ENCODE data around the gene ZSWIM6. TPM values are rescaled to one million over a fixed set of nuclear protein-coding genes. Genes with fewer than 3 reads are reported as not detected.

ZSWIM6 gene
- total RNA-seq, 1 experiment from 2014 or later, result 10.8 TPM

- H3K4me1 ChIP-seq (ENCODE audit: control insufficient read depth, insufficient read depth, low read length), result peaks cover 4% of the 10 kb centered on the region; the same call in 1 of the 2 replicates
- POLR2A ChIA-PET, result no interaction called here
These were observed 12.5 kb upstream of the ZSWIM6 start for GRCh38 chr5:61319388-61320146.

GRCh38 chr5:61320860-61321259 is 11.2 kb upstream of the ZSWIM6 start:
- H3K27ac ChIP-seq (ENCODE audit: low read length), result no peak overlapping the region
- H3K4me3 ChIP-seq (ENCODE audit: low read depth in 2 of 2, low read length in 2 of 2), result no peak overlapping the region
- in situ Hi-C loops (cut with HindIII; ENCODE audit: low pct_unique_long_range_greater_than_20kb, low sequenced_read_pairs), result no loop called here
- CTCF ChIA-PET, result no interaction called here
- H3K9me3 ChIP-seq (ENCODE audit: control insufficient read depth, insufficient read depth, low read depth, low read length), result no peaks in the 10 kb centered on the region
- DNase-seq (ENCODE audit: low read depth, low spot score), result no peak
- BruUV-seq (replicated peaks), result no TSS peak
- intact Hi-C loops (cut with micrococcal nuclease; ENCODE audit: unreplicated experiment), result loop anchor here (10.0 kb wide), 2 partner anchors 266 to 356 kb away; no protein-coding TSS in a partner anchor
- POLR2A ChIA-PET, result interaction anchor here (0.6 kb wide), 1 partner anchor 14 kb away, joined by 3 read pairs; no protein-coding TSS in a partner anchor
- no peaks in the 10 kb centered on the region for H3K4me1 ChIP-seq (ENCODE audit: control insufficient read depth, insufficient read depth, low read length)
- ATAC-seq, result no peak
- no peaks in the 10 kb centered on the region for H3K36me3 ChIP-seq (ENCODE audit: control insufficient read depth, insufficient read depth, low read length)
- H3K27me3 ChIP-seq (ENCODE audit: control insufficient read depth, insufficient read depth, low read length), result no peaks in the 10 kb centered on the region
- no peak for TF ChIP-seq POLR2AphosphoS5 (IDR thresholded peaks at IDR 0.05; ENCODE audit: low read depth, low read length)
- TF ChIP-seq, protein P1, sequence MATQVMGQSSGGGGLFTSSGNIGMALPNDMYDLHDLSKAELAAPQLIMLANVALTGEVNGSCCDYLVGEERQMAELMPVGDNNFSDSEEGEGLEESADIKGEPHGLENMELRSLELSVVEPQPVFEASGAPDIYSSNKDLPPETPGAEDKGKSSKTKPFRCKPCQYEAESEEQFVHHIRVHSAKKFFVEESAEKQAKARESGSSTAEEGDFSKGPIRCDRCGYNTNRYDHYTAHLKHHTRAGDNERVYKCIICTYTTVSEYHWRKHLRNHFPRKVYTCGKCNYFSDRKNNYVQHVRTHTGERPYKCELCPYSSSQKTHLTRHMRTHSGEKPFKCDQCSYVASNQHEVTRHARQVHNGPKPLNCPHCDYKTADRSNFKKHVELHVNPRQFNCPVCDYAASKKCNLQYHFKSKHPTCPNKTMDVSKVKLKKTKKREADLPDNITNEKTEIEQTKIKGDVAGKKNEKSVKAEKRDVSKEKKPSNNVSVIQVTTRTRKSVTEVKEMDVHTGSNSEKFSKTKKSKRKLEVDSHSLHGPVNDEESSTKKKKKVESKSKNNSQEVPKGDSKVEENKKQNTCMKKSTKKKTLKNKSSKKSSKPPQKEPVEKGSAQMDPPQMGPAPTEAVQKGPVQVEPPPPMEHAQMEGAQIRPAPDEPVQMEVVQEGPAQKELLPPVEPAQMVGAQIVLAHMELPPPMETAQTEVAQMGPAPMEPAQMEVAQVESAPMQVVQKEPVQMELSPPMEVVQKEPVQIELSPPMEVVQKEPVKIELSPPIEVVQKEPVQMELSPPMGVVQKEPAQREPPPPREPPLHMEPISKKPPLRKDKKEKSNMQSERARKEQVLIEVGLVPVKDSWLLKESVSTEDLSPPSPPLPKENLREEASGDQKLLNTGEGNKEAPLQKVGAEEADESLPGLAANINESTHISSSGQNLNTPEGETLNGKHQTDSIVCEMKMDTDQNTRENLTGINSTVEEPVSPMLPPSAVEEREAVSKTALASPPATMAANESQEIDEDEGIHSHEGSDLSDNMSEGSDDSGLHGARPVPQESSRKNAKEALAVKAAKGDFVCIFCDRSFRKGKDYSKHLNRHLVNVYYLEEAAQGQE (IDR thresholded peaks at IDR 0.05; ENCODE audit: insufficient read depth in 1 of 2, low read depth in 2 of 2, low read length in 1 of 2), result no peak
- no peak for TF ChIP-seq TCF7L2 (IDR thresholded peaks at IDR 0.05; ENCODE audit: low read depth, low read length)
- no peak for TF ChIP-seq CTCF (IDR thresholded peaks at IDR 0.05)
- no peak for TF ChIP-seq SIN3A (IDR thresholded peaks at IDR 0.05; ENCODE audit: borderline replicate concordance, insufficient read depth, low read depth, low read length)

More at GRCh38 chr5:61319388-61320146, 12.5 kb upstream of the ZSWIM6 start:
- intact Hi-C loops (cut with micrococcal nuclease; ENCODE audit: unreplicated experiment) (loop anchor here (10.0 kb wide), 2 partner anchors 265 to 355 kb away; no protein-coding TSS in a partner anchor), in situ Hi-C loops (cut with HindIII; ENCODE audit: low pct_unique_long_range_greater_than_20kb, low sequenced_read_pairs) (no loop called here)
- ATAC-seq, result no peak
- Histone ChIP-seq H3K4me3 (ENCODE audit: low read depth in 2 of 2, low read length in 2 of 2) (no peak overlapping the region), H3K36me3 (ENCODE audit: control insufficient read depth, insufficient read depth, low read length) (no peaks in the 10 kb centered on the region), H3K9me3 (ENCODE audit: control insufficient read depth, insufficient read depth, low read depth, low read length) (no peaks in the 10 kb centered on the region), H3K27ac (ENCODE audit: low read length) (no peak overlapping the region), H3K27me3 (ENCODE audit: control insufficient read depth, insufficient read depth, low read length) (no peaks in the 10 kb centered on the region)
- CTCF ChIA-PET, result no interaction called here
- BruUV-seq (replicated peaks), result no TSS peak
- no peak for DNase-seq (ENCODE audit: low read depth, low spot score)
- TF ChIP-seq POLR2AphosphoS5 (IDR thresholded peaks at IDR 0.05; ENCODE audit: low read depth, low read length), result no peak
- no peak for TF ChIP-seq SIN3A (IDR thresholded peaks at IDR 0.05; ENCODE audit: borderline replicate concordance, insufficient read depth, low read depth, low read length)
- TF ChIP-seq CTCF (IDR thresholded peaks at IDR 0.05), result no peak
- no peak for TF ChIP-seq TCF7L2 (IDR thresholded peaks at IDR 0.05; ENCODE audit: low read depth, low read length)
- TF ChIP-seq, protein P1 (IDR thresholded peaks at IDR 0.05; ENCODE audit: insufficient read depth in 1 of 2, low read depth in 2 of 2, low read length in 1 of 2), result no peak
